SK-N-SH (cell line): ENCODE data around the gene NEURL1. TPM values are rescaled to one million over a fixed set of nuclear protein-coding genes. Genes with fewer than 3 reads are reported as not detected.

Experiments used
- CTCF ChIA-PET: fragments of 300-600, 350-600 bp; formaldehyde crosslinking; extraction: SDS; loops from one replicate; lab custom pipeline; 2021; lab: Yijun Ruan, JAX
- POLR2A ChIA-PET: fragments of 350-600 bp; sonication (Branson Sonifier 250); formaldehyde crosslinking; extraction: SDS; loops from one replicate; lab custom pipeline; 2020; ENCODE audit warnings: antibody characterized with exemption, inconsistent platforms; lab: Yijun Ruan, JAX
- DNase-seq: peaks from one replicate; pipeline ENCODE4 v3.0.0; 2012
- H2AFZ ChIP-seq: fragments of 200-600 bp; sonication (generic); 2 replicates; pipeline ENCODE4 v1.8.1; 2016; ENCODE audit warnings: antibody characterized with exemption, mild to moderate bottlenecking, low read depth
- H3F3A ChIP-seq: fragments of 200-600 bp; sonication (generic); replicated peaks from 2 replicates; pipeline ENCODE3; 2016; ENCODE audit warnings: antibody characterized with exemption, mild to moderate bottlenecking; ENCODE audit not compliant: insufficient read depth
- H3K27ac ChIP-seq, 2 experiments: fragments of 200-500 bp in 1 of 2; fragments of 200-600 bp in 1 of 2; sonication (Bioruptor generic) in 1 of 2; sonication (generic), shearing (Covaris generic) in 1 of 2; 2 replicates each; pipeline versions ENCODE4 v1.5.1 to v1.6.1; 2014 to 2016; ENCODE audit warnings: low read depth in 2 of 2, inconsistent platforms in 1 of 2, low read length in 1 of 2, mild to moderate bottlenecking in 1 of 2, mixed read lengths in 1 of 2
- H3K27me3 ChIP-seq: fragments of 200-600 bp; sonication (generic), shearing (Covaris generic); 2 replicates; pipeline ENCODE4 v1.6.1; 2016; ENCODE audit warnings: mixed run types; ENCODE audit not compliant: insufficient read depth
- H3K36me3 ChIP-seq, 2 experiments: fragments of 200-500 bp in 1 of 2; fragments of 200-600 bp in 1 of 2; sonication (Bioruptor generic) in 1 of 2; sonication (generic) in 1 of 2; replicated peaks in 1 of 2; 2 replicates each; pipeline versions ENCODE3 to v1.5.1; 2014 to 2016; ENCODE audit warnings: low read length in 1 of 2, mild to moderate bottlenecking in 1 of 2; ENCODE audit not compliant: insufficient read depth in 2 of 2, control insufficient read depth in 1 of 2
- H3K4me1 ChIP-seq, 2 experiments: fragments of 200-500 bp in 1 of 2; fragments of 200-600 bp in 1 of 2; sonication (Bioruptor generic) in 1 of 2; sonication (generic), shearing (Covaris generic) in 1 of 2; 2 replicates each; pipeline versions ENCODE4 v1.5.1 to v1.6.1; 2014 to 2016; ENCODE audit warnings: low read depth in 1 of 2, low read length in 1 of 2, mixed run types in 1 of 2; ENCODE audit not compliant: insufficient read depth in 2 of 2, control insufficient read depth in 1 of 2
- H3K4me2 ChIP-seq: fragments of 200-600 bp; sonication (generic), shearing (Covaris generic); 2 replicates; pipeline ENCODE4 v1.6.1; 2017; ENCODE audit warnings: mixed run types
- H3K4me3 ChIP-seq, 2 experiments: fragments of 200-500 bp in 1 of 2; fragments of 200-600 bp in 1 of 2; sonication (Bioruptor generic) in 1 of 2; sonication (generic), shearing (Covaris generic) in 1 of 2; 2 replicates each; pipeline versions ENCODE4 v1.5.1 to v1.8.1; 2014 to 2016; ENCODE audit warnings: low read depth in 2 of 2, inconsistent platforms in 1 of 2, low read length in 1 of 2, mild to moderate bottlenecking in 1 of 2, mixed read lengths in 1 of 2, moderate library complexity in 1 of 2
- H3K79me2 ChIP-seq: fragments of 200-600 bp; sonication (generic); 2 replicates; pipeline ENCODE4 v1.8.1; 2017; ENCODE audit warnings: mild to moderate bottlenecking; ENCODE audit not compliant: insufficient read depth
- H3K9ac ChIP-seq: fragments of 200-600 bp; sonication (generic); 2 replicates; pipeline ENCODE4 v1.6.1; 2017; ENCODE audit warnings: mixed run types
- H3K9me2 ChIP-seq: fragments of 200-600 bp; sonication (generic); 2 replicates; pipeline ENCODE4 v1.6.1; 2017; ENCODE audit warnings: mixed run types
- H3K9me3 ChIP-seq: fragments of 200-600 bp; sonication (generic); 2 replicates; pipeline ENCODE4 v1.6.1; 2017; ENCODE audit warnings: mixed run types, mild to moderate bottlenecking, moderate library complexity
- H4K20me1 ChIP-seq: fragments of 200-600 bp; sonication (generic); 2 replicates; pipeline ENCODE4 v1.6.1; 2017; ENCODE audit warnings: mild to moderate bottlenecking, mixed run types; ENCODE audit not compliant: insufficient read depth
- CHD2 ChIP-seq: fragments of 150-350 bp; IDR thresholded peaks from 2 replicates; pipeline ENCODE4 v1.6.1; 2018; ENCODE audit warnings: low read length; ENCODE audit not compliant: partially characterized antibody
- EP300 ChIP-seq, 2 experiments: IDR thresholded peaks; 2 replicates each; pipeline versions ENCODE4 v1.4.0 to v1.6.1; 2012; ENCODE audit warnings: borderline replicate concordance in 1 of 2, low read depth in 1 of 2, low read length in 1 of 2
- FOSL2 ChIP-seq: IDR thresholded peaks from 2 replicates; pipeline ENCODE4 v1.4.0; 2012; ENCODE audit warnings: low read depth, mild to moderate bottlenecking, moderate library complexity, borderline replicate concordance
- FOXJ3 ChIP-seq: sonication (generic); formaldehyde crosslinking; IDR thresholded peaks from 2 replicates; pipeline ENCODE4 v1.5.1; 2020; ENCODE audit warnings: mild to moderate bottlenecking, missing genetic modification reagents
- GATA2 ChIP-seq: sonication (generic); formaldehyde crosslinking; IDR thresholded peaks from 2 replicates; pipeline ENCODE4 v1.5.0; 2020; ENCODE audit warnings: mild to moderate bottlenecking, missing genetic modification reagents
- POLR2AphosphoS5 ChIP-seq: IDR thresholded peaks from 2 replicates; pipeline ENCODE4 v1.6.1; 2012; ENCODE audit warnings: low read depth, low read length
- RAD21 ChIP-seq: IDR thresholded peaks from 2 replicates; pipeline ENCODE4 v1.6.1; 2012; ENCODE audit warnings: mild to moderate bottlenecking, low read length
- RFX5 ChIP-seq: IDR thresholded peaks from 2 replicates; pipeline ENCODE4 v1.6.1; 2012; ENCODE audit warnings: mild to moderate bottlenecking, improper control_type of control experiment, low read length
- SIN3A ChIP-seq: IDR thresholded peaks from 2 replicates; pipeline ENCODE4 v1.6.1; 2012; ENCODE audit warnings: low read depth, mild to moderate bottlenecking, low read length, moderate library complexity, borderline replicate concordance
- SMC3 ChIP-seq: IDR thresholded peaks from 2 replicates; pipeline ENCODE4 v1.6.1; 2012; ENCODE audit warnings: low read depth, low read length, improper control_type of control experiment
- TAF1 ChIP-seq: IDR thresholded peaks from 2 replicates; pipeline ENCODE4 v1.6.1; 2012; ENCODE audit warnings: low read depth, mild to moderate bottlenecking, low read length, moderate library complexity, borderline replicate concordance
- WGBS: methylation state at CpG from one replicate; pipeline ENCODE4 v1.1.6; 2017; ENCODE audit warnings: low lambda C conversion rate; 5-methylcytosine and 5-hydroxymethylcytosine counted together
- polyA plus RNA-seq, 3 experiments: library from polyadenylated mRNA; depleted of rRNA; stranded (reverse); fragments of >200 nt; gene quantifications; 2 replicates each; pipeline ENCODE4 v1.2.3, GENCODE V29; 2012
- TF ChIP-seq, protein P1 (sequence below): IDR thresholded peaks from 2 replicates; pipeline ENCODE4; 2012
- TF ChIP-seq, protein P2 (sequence below): IDR thresholded peaks from 2 replicates; pipeline ENCODE4 v1.4.0; 2012; ENCODE audit warnings: low read depth, borderline replicate concordance
- TF ChIP-seq, protein P3 (sequence below): fragments of 150-350 bp; IDR thresholded peaks from 2 replicates; pipeline ENCODE4 v1.6.1; 2016; ENCODE audit warnings: mild to moderate bottlenecking, low read depth, low read length
- TF ChIP-seq, protein P4 (sequence below): IDR thresholded peaks from 2 replicates; pipeline ENCODE4 v1.4.0; 2012; ENCODE audit warnings: low read depth

NEURL1 gene
- polyA plus RNA-seq, 1 of the 3 experiments (the other 2 are of a cell fraction), result 0.05 TPM

DNA sequence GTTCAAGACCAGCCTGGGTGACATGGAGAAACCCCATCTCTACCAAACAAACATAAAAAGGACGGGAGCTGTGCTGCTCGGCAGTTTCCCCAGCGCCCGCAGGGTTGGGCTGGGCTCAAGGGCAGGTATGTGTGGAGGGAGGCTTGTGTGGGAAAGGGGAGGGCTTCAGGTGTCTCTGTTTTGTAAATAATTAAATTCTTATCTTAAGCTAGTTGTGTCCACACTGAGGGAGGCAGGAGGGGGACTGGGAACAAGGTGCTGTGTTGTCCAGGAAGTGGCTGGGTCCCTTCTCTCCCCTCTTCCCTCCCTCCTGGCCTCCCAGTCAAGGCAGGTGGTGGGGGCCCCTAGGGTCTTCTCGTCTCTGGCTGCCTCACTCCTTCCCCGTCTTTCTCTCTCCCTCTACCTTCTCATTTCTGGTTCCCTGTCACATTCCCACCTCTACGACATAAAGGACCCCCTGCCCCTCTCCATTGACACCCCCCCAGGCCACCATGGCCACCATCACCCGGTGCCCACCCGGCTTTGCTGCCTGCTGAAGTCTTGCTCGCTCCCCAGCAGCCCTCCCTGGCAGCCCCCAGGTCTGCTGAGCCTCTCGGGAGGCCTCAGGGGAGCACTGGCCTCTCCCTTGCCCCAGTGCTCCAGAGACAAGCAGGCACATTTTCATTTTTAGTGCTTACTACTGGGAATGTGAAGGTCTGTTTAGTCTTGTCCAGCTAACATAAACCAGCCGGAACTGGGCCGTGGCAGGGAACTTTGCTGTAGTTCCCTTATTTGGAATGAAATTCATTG is 19.3 kb downstream of the NEURL1 start:
- peaks cover 0 to 15% of the 10 kb centered on the region in 2 experiments; a peak in 1 of 4 replicates for H3K4me1 ChIP-seq
- H2AFZ ChIP-seq, result no peak overlapping the region
- no peaks in the 10 kb centered on the region for H3F3A ChIP-seq
- H3K79me2 ChIP-seq, result no peaks in the 10 kb centered on the region
- WGBS, result 65% methylated on average over 13 of the region's 13 CpGs
- H3K36me3 ChIP-seq, result no peaks in the 10 kb centered on the region
- H3K4me3 ChIP-seq, result no peak overlapping the region
- TF ChIP-seq SMC3 (no peak), RFX5 (no peak), FOXJ3 (CRISPR knock-in tag) (no peak), CHD2 (no peak), POLR2AphosphoS5 (no peak), RAD21 (no peak), SIN3A (no peak), TAF1 (no peak), FOSL2 (no peak), GATA2 (CRISPR knock-in tag) (no peak), EP300 (IDR thresholded peaks at IDR 0.05; ENCODE audit: borderline replicate concordance in 1 of 2, low read depth in 1 of 2, low read length in 1 of 2) (no peak)
- TF ChIP-seq, protein P1, sequence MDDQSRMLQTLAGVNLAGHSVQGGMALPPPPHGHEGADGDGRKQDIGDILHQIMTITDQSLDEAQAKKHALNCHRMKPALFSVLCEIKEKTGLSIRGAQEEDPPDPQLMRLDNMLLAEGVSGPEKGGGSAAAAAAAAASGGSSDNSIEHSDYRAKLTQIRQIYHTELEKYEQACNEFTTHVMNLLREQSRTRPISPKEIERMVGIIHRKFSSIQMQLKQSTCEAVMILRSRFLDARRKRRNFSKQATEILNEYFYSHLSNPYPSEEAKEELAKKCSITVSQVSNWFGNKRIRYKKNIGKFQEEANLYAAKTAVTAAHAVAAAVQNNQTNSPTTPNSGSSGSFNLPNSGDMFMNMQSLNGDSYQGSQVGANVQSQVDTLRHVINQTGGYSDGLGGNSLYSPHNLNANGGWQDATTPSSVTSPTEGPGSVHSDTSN, result no peak
- TF ChIP-seq, protein P2, sequence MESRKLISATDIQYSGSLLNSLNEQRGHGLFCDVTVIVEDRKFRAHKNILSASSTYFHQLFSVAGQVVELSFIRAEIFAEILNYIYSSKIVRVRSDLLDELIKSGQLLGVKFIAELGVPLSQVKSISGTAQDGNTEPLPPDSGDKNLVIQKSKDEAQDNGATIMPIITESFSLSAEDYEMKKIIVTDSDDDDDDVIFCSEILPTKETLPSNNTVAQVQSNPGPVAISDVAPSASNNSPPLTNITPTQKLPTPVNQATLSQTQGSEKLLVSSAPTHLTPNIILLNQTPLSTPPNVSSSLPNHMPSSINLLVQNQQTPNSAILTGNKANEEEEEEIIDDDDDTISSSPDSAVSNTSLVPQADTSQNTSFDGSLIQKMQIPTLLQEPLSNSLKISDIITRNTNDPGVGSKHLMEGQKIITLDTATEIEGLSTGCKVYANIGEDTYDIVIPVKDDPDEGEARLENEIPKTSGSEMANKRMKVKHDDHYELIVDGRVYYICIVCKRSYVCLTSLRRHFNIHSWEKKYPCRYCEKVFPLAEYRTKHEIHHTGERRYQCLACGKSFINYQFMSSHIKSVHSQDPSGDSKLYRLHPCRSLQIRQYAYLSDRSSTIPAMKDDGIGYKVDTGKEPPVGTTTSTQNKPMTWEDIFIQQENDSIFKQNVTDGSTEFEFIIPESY, result no peak
- TF ChIP-seq, protein P3, sequence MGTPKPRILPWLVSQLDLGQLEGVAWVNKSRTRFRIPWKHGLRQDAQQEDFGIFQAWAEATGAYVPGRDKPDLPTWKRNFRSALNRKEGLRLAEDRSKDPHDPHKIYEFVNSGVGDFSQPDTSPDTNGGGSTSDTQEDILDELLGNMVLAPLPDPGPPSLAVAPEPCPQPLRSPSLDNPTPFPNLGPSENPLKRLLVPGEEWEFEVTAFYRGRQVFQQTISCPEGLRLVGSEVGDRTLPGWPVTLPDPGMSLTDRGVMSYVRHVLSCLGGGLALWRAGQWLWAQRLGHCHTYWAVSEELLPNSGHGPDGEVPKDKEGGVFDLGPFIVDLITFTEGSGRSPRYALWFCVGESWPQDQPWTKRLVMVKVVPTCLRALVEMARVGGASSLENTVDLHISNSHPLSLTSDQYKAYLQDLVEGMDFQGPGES, result no peak
- TF ChIP-seq, protein P4, sequence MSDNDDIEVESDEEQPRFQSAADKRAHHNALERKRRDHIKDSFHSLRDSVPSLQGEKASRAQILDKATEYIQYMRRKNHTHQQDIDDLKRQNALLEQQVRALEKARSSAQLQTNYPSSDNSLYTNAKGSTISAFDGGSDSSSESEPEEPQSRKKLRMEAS, result no peak
- no peak overlapping the region for H3K27ac ChIP-seq
- no peak overlapping the region for H3K9ac ChIP-seq
- CTCF ChIA-PET, result no interaction called here
- POLR2A ChIA-PET, result no interaction called here
- peaks cover 10% of the 10 kb centered on the region; the same call in 1 of the 2 replicates for H3K27me3 ChIP-seq
- no peaks in the 10 kb centered on the region for H3K9me3 ChIP-seq
- no peak overlapping the region for H3K4me2 ChIP-seq
- H3K9me2 ChIP-seq, result no peaks in the 10 kb centered on the region
- no peaks in the 10 kb centered on the region for H4K20me1 ChIP-seq
- peak; percentile 17 for DNase-seq
